ENCODE results near the gene DNAH17.

The DNAH17 gene

GRCh38 chr17:78406920-78407319 lies 170.3 kb downstream of the DNAH17 start:
- no peak for DNase-seq (ENCODE audit: low read depth)
- H3K4me3 ChIP-seq (replicated peaks; ENCODE audit: low read depth, low read length): no peak overlapping the region

DNA sequence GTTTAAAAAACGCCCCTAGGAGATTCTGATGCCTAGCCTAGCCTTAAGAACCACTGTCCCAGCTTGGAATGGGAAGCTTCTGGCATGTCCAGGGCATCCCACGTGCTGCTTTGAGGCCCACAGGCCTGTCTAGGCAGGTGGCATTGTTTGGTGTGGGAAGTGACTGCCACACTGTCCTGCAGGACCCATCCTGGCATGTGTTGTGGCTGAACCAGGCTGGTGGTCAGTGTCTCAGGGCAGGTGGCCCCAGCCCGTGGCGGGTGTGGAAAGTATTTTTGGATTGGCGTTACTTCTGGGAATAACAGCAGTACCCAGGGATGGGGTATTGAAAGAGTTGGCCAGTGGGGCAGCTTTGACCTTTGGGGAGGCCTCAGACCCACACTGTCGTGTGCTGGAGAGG lies 170.8 kb downstream of the DNAH17 start:
- no peak overlapping the region for H3K4me3 ChIP-seq (replicated peaks; ENCODE audit: low read depth, low read length)
- no peak for DNase-seq (ENCODE audit: low read depth)
- TF ChIP-seq, protein P1, sequence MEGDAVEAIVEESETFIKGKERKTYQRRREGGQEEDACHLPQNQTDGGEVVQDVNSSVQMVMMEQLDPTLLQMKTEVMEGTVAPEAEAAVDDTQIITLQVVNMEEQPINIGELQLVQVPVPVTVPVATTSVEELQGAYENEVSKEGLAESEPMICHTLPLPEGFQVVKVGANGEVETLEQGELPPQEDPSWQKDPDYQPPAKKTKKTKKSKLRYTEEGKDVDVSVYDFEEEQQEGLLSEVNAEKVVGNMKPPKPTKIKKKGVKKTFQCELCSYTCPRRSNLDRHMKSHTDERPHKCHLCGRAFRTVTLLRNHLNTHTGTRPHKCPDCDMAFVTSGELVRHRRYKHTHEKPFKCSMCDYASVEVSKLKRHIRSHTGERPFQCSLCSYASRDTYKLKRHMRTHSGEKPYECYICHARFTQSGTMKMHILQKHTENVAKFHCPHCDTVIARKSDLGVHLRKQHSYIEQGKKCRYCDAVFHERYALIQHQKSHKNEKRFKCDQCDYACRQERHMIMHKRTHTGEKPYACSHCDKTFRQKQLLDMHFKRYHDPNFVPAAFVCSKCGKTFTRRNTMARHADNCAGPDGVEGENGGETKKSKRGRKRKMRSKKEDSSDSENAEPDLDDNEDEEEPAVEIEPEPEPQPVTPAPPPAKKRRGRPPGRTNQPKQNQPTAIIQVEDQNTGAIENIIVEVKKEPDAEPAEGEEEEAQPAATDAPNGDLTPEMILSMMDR (IDR thresholded peaks at IDR 0.05; ENCODE audit: low read length, missing control alignments): no peak

More at GRCh38 chr17:78406920-78407319, 170.3 kb downstream of the DNAH17 start:
- TF ChIP-seq, protein P1 (IDR thresholded peaks at IDR 0.05; ENCODE audit: low read length, missing control alignments): no peak

DNA sequence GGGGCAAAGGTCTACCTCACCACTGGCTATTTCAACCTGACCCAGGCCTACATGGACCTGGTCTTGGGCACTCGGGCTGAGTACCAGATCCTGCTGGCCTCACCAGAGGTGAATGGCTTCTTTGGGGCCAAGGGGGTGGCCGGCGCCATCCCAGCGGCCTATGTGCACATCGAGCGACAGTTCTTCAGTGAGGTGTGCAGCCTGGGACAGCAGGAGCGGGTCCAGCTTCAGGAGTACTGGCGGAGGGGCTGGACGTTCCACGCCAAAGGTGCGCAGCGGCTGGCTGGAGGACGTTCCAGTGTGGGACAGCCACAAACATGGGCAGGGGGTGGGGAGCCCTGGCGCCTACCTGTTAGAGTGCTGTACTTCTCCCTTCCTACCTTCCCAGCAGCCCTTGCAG lies 173.4 kb downstream of the DNAH17 start:
- TF ChIP-seq, protein P1 (IDR thresholded peaks at IDR 0.05; ENCODE audit: low read length, missing control alignments): no peak
- DNase-seq (ENCODE audit: low read depth): no peak
- no peak overlapping the region for H3K4me3 ChIP-seq (replicated peaks; ENCODE audit: low read depth, low read length)

DNA sequence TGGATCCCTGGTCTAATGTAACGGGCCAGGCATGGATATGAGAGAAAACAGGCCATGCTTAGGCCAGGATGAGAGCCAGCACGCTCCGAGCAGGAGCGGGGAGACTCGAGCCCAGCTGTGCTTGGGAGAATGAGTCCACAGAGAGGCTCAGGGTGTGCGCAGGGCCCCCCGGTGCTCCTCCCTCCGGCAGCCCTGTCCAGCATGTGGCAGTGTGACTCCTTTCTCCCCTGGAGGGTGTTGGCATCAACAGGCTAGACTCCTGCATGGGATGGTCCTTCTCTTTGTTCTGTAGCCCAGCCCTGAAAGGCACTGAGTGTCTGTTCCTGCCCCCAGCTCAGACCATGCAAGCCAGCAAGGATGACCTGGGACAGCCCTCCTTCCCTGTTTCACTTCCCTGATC lies 175.3 kb downstream of the DNAH17 start:
- TF ChIP-seq, protein P1 (IDR thresholded peaks at IDR 0.05; ENCODE audit: low read length, missing control alignments): no peak
- DNase-seq (ENCODE audit: low read depth): no peak
- no peak overlapping the region for H3K4me3 ChIP-seq (replicated peaks; ENCODE audit: low read depth, low read length)

- no peak for DNase-seq (ENCODE audit: low read depth)
Measured at GRCh38 chr17:78401246-78401645, 175.9 kb downstream of the DNAH17 start.

DNA sequence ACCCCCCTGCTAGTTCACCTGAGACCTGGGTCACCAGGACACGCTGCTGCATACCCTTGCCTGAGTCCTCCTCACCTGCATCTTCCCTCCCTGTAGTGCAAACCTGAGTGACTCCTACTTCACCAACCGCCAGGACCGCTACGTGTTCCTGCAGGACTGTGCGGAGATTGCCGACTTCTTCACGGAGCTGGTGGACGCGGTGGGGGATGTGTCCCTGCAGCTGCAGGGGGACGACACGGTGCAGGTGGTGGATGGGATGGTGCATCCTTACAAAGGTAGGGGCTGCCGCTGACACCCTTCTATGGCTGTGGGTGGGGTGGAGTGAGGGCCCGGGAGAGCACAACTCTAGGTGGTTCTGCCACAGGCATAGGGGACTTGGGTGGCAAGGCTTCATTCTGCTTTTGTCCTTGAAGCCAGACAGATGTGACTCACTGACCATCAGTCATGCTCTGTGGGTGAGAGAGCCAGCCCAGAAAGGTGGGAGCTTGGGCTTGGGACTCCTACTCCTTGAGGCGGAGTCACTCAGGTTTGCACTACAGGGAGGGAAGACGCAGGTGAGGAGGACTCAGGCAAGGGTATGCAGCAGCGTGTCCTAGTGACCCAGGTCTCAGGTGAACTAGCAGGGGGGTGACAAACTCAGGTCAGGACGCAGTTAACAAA lies 176.5 kb downstream of the DNAH17 start:
- DNase-seq (ENCODE audit: low read depth): no peak
- no peak overlapping the region for H3K4me3 ChIP-seq (replicated peaks; ENCODE audit: low read depth, low read length)
- TF ChIP-seq, protein P1 (IDR thresholded peaks at IDR 0.05; ENCODE audit: low read length, missing control alignments): no peak

More at GRCh38 chr17:78401246-78401645, 175.9 kb downstream of the DNAH17 start:
- TF ChIP-seq, protein P1 (IDR thresholded peaks at IDR 0.05; ENCODE audit: low read length, missing control alignments): no peak
- no peak overlapping the region for H3K4me3 ChIP-seq (replicated peaks; ENCODE audit: low read depth, low read length)

- H3K4me3 ChIP-seq (replicated peaks; ENCODE audit: low read depth, low read length): no peak overlapping the region
- TF ChIP-seq, protein P1 (IDR thresholded peaks at IDR 0.05; ENCODE audit: low read length, missing control alignments): no peak
- DNase-seq (ENCODE audit: low read depth): no peak
Measured at GRCh38 chr17:78399693-78400144, 177.5 kb downstream of the DNAH17 start.
